HEK293 (cell line): Measurements from ENCODE around the gene CHCHD6.

Experiments used
- CTCF ChIA-PET: fragments of 350-600 bp; formaldehyde crosslinking; extraction: SDS; loops from one replicate; lab custom pipeline; 2021; ENCODE audit warnings: antibody characterized with exemption; lab: Yijun Ruan, JAX
- POLR2A ChIA-PET: fragments of 300-600 bp; formaldehyde crosslinking; extraction: SDS; loops from one replicate; lab custom pipeline; 2020; ENCODE audit warnings: antibody characterized with exemption, inconsistent platforms; lab: Yijun Ruan, JAX
- H3K27ac ChIP-seq: fragments of 200-500 bp; sonication (Bioruptor generic); 2 replicates; pipeline ENCODE4 v1.5.1; 2014; ENCODE audit warnings: low read depth, low read length, control low read depth, inconsistent platforms; ENCODE audit errors: extremely low read depth
- H3K36me3 ChIP-seq, 2 experiments: fragments of 200-500 bp in 1 of 2; sonication (Bioruptor generic) in 1 of 2; 1 replicate in 1 of 2; 2 replicates in 1 of 2; pipeline ENCODE4 v1.5.1; 2014 to 2017; ENCODE audit warnings: inconsistent platforms in 2 of 2, low read length in 2 of 2; ENCODE audit not compliant: control insufficient read depth in 2 of 2, insufficient read depth in 1 of 2
- H3K4me1 ChIP-seq: fragments of 200-500 bp; sonication (Bioruptor generic); 2 replicates; pipeline ENCODE4 v1.5.1; 2014; ENCODE audit warnings: mild to moderate bottlenecking, low read length, inconsistent platforms; ENCODE audit not compliant: control insufficient read depth, insufficient read depth
- H3K4me3 ChIP-seq: 2 replicates; pipeline ENCODE4 v1.5.1; 2011; ENCODE audit warnings: low read depth, mild to moderate bottlenecking, control low read depth, low read length, moderate library complexity
- H3K9me3 ChIP-seq: fragments of 200-500 bp; sonication (Bioruptor generic); 2 replicates; pipeline ENCODE4 v1.5.1; 2014; ENCODE audit warnings: low read depth, low read length, inconsistent platforms; ENCODE audit not compliant: control insufficient read depth, insufficient read depth
- GLIS1 ChIP-seq: fragments of 450-650 bp; formaldehyde crosslinking; IDR thresholded peaks from 2 replicates; pipeline ENCODE4 v1.5.1; 2016; ENCODE audit warnings: missing biosample characterization, missing genetic modification characterization
- MZF1 ChIP-seq: fragments of 450-650 bp; formaldehyde crosslinking; IDR thresholded peaks from 2 replicates; pipeline ENCODE4 v1.5.1; 2017; ENCODE audit warnings: missing biosample characterization, missing genetic modification characterization, borderline replicate concordance
- OVOL3 ChIP-seq: fragments of 450-650 bp; formaldehyde crosslinking; IDR thresholded peaks from 2 replicates; pipeline ENCODE4 v1.5.1; 2016; ENCODE audit warnings: missing biosample characterization, missing genetic modification characterization
- PBX3 ChIP-seq: sonication (generic); formaldehyde crosslinking; IDR thresholded peaks from 2 replicates; pipeline ENCODE4 v1.8.1; 2022; ENCODE audit warnings: mild to moderate bottlenecking, moderate library complexity, missing genetic modification reagents
- YY1 ChIP-seq: fragments of 450-650 bp; formaldehyde crosslinking; IDR thresholded peaks from 2 replicates; pipeline ENCODE4 v1.5.1; 2018; ENCODE audit warnings: missing biosample characterization, missing genetic modification characterization
- ZBTB48 ChIP-seq: fragments of 450-650 bp; formaldehyde crosslinking; IDR thresholded peaks from 2 replicates; pipeline ENCODE4 v1.5.1; 2016; ENCODE audit warnings: missing biosample characterization, missing genetic modification characterization
- ZEB2 ChIP-seq: fragments of 450-650 bp; formaldehyde crosslinking; IDR thresholded peaks from 2 replicates; pipeline ENCODE4 v1.5.1; 2016; ENCODE audit warnings: missing biosample characterization, missing genetic modification characterization
- ZFP3 ChIP-seq: fragments of 450-650 bp; formaldehyde crosslinking; IDR thresholded peaks from 2 replicates; pipeline ENCODE4 v1.5.1; 2016; ENCODE audit warnings: low read depth, missing biosample characterization, missing genetic modification characterization
- ZNF26 ChIP-seq: fragments of 450-650 bp; formaldehyde crosslinking; IDR thresholded peaks from 2 replicates; pipeline ENCODE4 v1.5.1; 2016; ENCODE audit warnings: missing biosample characterization, missing genetic modification characterization
- ZNF274 ChIP-seq, 2 experiments: fragments of 200-500 bp in 1 of 2; fragments of 450-650 bp in 1 of 2; sonication (Bioruptor generic) in 1 of 2; formaldehyde crosslinking in 1 of 2; IDR thresholded peaks; 2 replicates each; pipeline versions ENCODE4 v1.5.1 to v1.6.1; 2014 to 2016; ENCODE audit warnings: borderline replicate concordance in 1 of 2, inconsistent platforms in 1 of 2, low read length in 1 of 2, missing biosample characterization in 1 of 2, missing genetic modification characterization in 1 of 2
- ZNF280C ChIP-seq: fragments of 450-650 bp; formaldehyde crosslinking; IDR thresholded peaks from 2 replicates; pipeline ENCODE4 v1.5.1; 2016; ENCODE audit warnings: missing biosample characterization, missing genetic modification characterization
- ZNF350 ChIP-seq: fragments of 450-650 bp; formaldehyde crosslinking; IDR thresholded peaks from 2 replicates; pipeline ENCODE4 v1.5.0; 2017; ENCODE audit warnings: missing biosample characterization, mild to moderate bottlenecking, missing genetic modification characterization
- ZNF362 ChIP-seq: fragments of 450-650 bp; formaldehyde crosslinking; IDR thresholded peaks from 2 replicates; pipeline ENCODE4 v1.5.1; 2016; ENCODE audit warnings: missing biosample characterization, missing genetic modification characterization
- ZNF416 ChIP-seq: fragments of 450-650 bp; formaldehyde crosslinking; IDR thresholded peaks from 2 replicates; pipeline ENCODE4 v1.5.1; 2016; ENCODE audit warnings: missing biosample characterization, missing genetic modification characterization
- ZNF514 ChIP-seq: fragments of 450-650 bp; formaldehyde crosslinking; IDR thresholded peaks from 2 replicates; pipeline ENCODE4 v1.5.1; 2016; ENCODE audit warnings: missing biosample characterization, missing genetic modification characterization
- ZNF549 ChIP-seq: fragments of 450-650 bp; IDR thresholded peaks from 2 replicates; pipeline ENCODE4 v1.5.1; 2018; ENCODE audit warnings: missing biosample characterization, missing genetic modification characterization, mild to moderate bottlenecking, inconsistent platforms, moderate library complexity
- ZNF555 ChIP-seq: fragments of 450-650 bp; formaldehyde crosslinking; conservative IDR thresholded peaks from 2 replicates; pipeline ENCODE4 v1.5.1; 2017; ENCODE audit warnings: missing biosample characterization, mild to moderate bottlenecking, missing genetic modification characterization, inconsistent platforms
- ZNF560 ChIP-seq: fragments of 450-650 bp; formaldehyde crosslinking; IDR thresholded peaks from 2 replicates; pipeline ENCODE4 v1.5.1; 2017; ENCODE audit warnings: missing biosample characterization, missing genetic modification characterization, borderline replicate concordance
- ZNF623 ChIP-seq: fragments of 450-650 bp; formaldehyde crosslinking; IDR thresholded peaks from 2 replicates; pipeline ENCODE4 v1.5.1; 2016; ENCODE audit warnings: missing biosample characterization, missing genetic modification characterization
- ZNF645 ChIP-seq: fragments of 450-650 bp; formaldehyde crosslinking; IDR thresholded peaks from 2 replicates; pipeline ENCODE4; 2016; ENCODE audit warnings: missing biosample characterization, missing genetic modification characterization
- ZNF768 ChIP-seq: fragments of 450-650 bp; formaldehyde crosslinking; IDR thresholded peaks from 2 replicates; pipeline ENCODE4 v1.5.1; 2018; ENCODE audit warnings: missing biosample characterization, mild to moderate bottlenecking, missing genetic modification characterization
- ZNF830 ChIP-seq: fragments of 450-650 bp; IDR thresholded peaks from 2 replicates; pipeline ENCODE4 v1.5.0; 2018; ENCODE audit warnings: missing biosample characterization, missing genetic modification characterization, low read depth, mild to moderate bottlenecking, moderate library complexity
- ZSCAN18 ChIP-seq: fragments of 450-650 bp; formaldehyde crosslinking; IDR thresholded peaks from 2 replicates; pipeline ENCODE4 v1.5.1; 2016; ENCODE audit warnings: missing biosample characterization, missing genetic modification characterization

Gene CHCHD6

GRCh38 chr3:126661532-126662364 is 42.3 kb upstream of the CHCHD6 start:
- POLR2A ChIA-PET: no interaction called here
- no peak overlapping the region for H3K27ac ChIP-seq
- TF ChIP-seq OVOL3 (tag by site-specific recombination) (no peak), PBX3 (no peak), ZNF549 (no peak), ZEB2 (tag by site-specific recombination) (no peak), ZNF416 (tag by site-specific recombination) (no peak), ZNF830 (no peak), ZSCAN18 (no peak), ZNF768 (tag by site-specific recombination) (no peak), ZNF560 (tag by site-specific recombination) (no peak), ZNF362 (no peak), MZF1 (tag by site-specific recombination) (no peak), ZBTB48 (tag by site-specific recombination) (no peak)
- no peaks in the 10 kb centered on the region for H3K4me1 ChIP-seq
- no peak overlapping the region for H3K4me3 ChIP-seq
- H3K36me3 ChIP-seq: no peaks in the 10 kb centered on the region
- H3K9me3 ChIP-seq: no peaks in the 10 kb centered on the region
- CTCF ChIA-PET: interaction anchor here (1.2 kb wide), 1 partner anchor 18 kb away, joined by 3 read pairs; no protein-coding TSS in a partner anchor

- H3K4me3 ChIP-seq: no peak overlapping the region
- H3K36me3 ChIP-seq: no peaks in the 10 kb centered on the region
- no peaks in the 10 kb centered on the region for H3K4me1 ChIP-seq
- TF ChIP-seq ZNF274 (IDR thresholded peaks at IDR 0.05; ENCODE audit: low read length) (no peak), ZNF274 (tag by site-specific recombination; IDR thresholded peaks at IDR 0.05; ENCODE audit: borderline replicate concordance) (no peak), GLIS1 (no peak), ZNF623 (tag by site-specific recombination) (no peak), ZNF26 (tag by site-specific recombination) (no peak), ZNF280C (tag by site-specific recombination) (no peak), ZNF350 (no peak), ZNF645 (tag by site-specific recombination) (no peak), ZNF514 (tag by site-specific recombination) (no peak), ZNF555 (tag by site-specific recombination) (no peak), ZFP3 (no peak), YY1 (tag by site-specific recombination) (no peak), OVOL3 (tag by site-specific recombination) (no peak)
- POLR2A ChIA-PET: no interaction called here
- CTCF ChIA-PET: interaction anchor here (0.7 to 0.8 kb wide), 2 partner anchors 84 to 104 kb away, joined by 3 read pairs; partner anchors contain the start of gene C3orf22
- H3K9me3 ChIP-seq: no peaks in the 10 kb centered on the region
- H3K27ac ChIP-seq: no peak overlapping the region
Measured at GRCh38 chr3:126663257-126663656, 40.8 kb upstream of the CHCHD6 start.
